ENCODE results near the gene IFNB1. TPM values are rescaled to one million over a fixed set of nuclear protein-coding genes. Genes with fewer than 3 reads are reported as not detected.

Gene IFNB1
- total RNA-seq, 6 donors from 2014 or later = not detected

DNA sequence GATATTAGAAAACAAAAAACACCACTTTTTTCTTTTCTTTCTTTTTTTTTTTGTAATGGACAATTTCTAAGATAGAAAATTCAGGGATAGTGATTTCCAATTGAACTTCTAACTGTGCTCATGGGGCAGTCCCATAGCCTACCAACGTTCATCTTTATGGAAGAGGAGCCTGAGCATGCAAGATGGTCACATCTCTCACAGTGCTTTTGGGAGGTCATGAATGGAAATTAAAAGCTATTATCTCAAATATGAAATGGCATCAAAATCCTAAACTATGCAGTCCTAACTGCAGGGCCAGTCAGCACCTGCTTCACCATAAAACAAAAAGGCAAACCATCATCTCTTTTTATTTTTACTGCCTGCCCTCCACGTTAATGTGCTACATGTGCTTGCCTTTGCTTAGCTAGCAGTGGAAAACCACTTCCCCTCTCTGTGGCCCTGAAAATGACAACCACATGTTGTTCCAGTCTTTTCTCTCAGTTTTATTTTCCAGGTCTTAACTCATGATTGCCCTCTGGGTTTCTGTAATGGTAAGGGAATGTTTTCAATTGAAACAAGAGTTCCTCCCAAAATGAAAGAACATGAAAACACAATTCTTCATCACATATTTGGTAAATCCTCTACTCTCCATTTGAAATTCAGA is 16.7 kb downstream of the IFNB1 start:
- no peak for TF ChIP-seq EP300 (IDR thresholded peaks at IDR 0.05)
- no peak for TF ChIP-seq POLR2AphosphoS5 (IDR thresholded peaks at IDR 0.05)
- TF ChIP-seq, protein P1, sequence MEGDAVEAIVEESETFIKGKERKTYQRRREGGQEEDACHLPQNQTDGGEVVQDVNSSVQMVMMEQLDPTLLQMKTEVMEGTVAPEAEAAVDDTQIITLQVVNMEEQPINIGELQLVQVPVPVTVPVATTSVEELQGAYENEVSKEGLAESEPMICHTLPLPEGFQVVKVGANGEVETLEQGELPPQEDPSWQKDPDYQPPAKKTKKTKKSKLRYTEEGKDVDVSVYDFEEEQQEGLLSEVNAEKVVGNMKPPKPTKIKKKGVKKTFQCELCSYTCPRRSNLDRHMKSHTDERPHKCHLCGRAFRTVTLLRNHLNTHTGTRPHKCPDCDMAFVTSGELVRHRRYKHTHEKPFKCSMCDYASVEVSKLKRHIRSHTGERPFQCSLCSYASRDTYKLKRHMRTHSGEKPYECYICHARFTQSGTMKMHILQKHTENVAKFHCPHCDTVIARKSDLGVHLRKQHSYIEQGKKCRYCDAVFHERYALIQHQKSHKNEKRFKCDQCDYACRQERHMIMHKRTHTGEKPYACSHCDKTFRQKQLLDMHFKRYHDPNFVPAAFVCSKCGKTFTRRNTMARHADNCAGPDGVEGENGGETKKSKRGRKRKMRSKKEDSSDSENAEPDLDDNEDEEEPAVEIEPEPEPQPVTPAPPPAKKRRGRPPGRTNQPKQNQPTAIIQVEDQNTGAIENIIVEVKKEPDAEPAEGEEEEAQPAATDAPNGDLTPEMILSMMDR (IDR thresholded peaks at IDR 0.05) = no peak
- TF ChIP-seq POLR2A (IDR thresholded peaks at IDR 0.05) = no peak
- WGBS, 2 donors = 56 to 57% methylated on average over 2 of the region's 2 CpGs
- no peak overlapping the region for H3K4me3 ChIP-seq
- H3K36me3 ChIP-seq = no peaks in the 10 kb centered on the region
- H3K4me1 ChIP-seq = no peaks in the 10 kb centered on the region
- H3K27me3 ChIP-seq = no peaks in the 10 kb centered on the region
- ATAC-seq (ENCODE audit: low FRiP score in 2 of 2) (no peak), DNase-seq (no peak)
- H3K27ac ChIP-seq = no peak overlapping the region
- no peaks in the 10 kb centered on the region for H3K9me3 ChIP-seq

DNA sequence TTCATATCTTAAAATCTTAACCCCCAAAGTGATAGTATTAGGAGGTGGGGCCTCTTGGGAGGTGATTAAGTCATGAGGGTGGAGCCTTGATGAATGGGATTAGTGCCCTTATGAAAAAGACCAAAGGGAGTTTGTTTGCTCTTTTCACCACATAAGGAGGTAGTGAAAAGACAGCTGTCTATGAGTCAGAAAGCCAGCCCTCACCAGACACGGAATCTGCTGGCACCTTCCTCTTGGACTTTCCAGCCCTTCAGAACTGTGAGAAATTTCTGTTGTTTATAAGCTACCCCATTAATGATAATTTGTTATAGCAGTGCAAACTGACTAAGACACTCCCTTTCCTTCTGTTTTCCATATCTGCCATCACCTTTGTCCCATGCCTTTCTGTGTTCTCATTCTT is 20.8 kb downstream of the IFNB1 start:
- no peaks in the 10 kb centered on the region for H3K9me3 ChIP-seq

DNA sequence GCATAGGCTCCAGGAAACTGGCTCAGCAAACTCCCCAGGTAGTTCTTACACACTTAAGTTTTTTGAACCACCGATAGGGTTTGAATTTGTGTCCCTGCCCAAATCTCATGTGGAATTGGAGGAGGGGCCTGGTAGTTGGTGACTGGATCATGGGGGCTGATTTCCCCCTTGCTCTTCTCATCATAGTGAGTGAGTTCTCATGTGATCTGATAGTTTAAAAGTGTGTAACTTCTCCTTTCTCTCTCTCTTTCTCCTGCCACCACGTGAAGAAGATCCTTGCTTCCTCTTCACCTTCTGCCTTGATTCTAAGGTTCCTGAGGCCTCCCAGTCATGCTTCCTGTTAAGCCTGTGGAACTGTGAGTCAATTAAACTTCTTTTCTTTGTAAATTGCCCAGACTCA is 23.9 kb downstream of the IFNB1 start:
- TF ChIP-seq POLR2A (IDR thresholded peaks at IDR 0.05) (no peak), POLR2AphosphoS5 (IDR thresholded peaks at IDR 0.05) (no peak), EP300 (IDR thresholded peaks at IDR 0.05) (no peak)
- no peaks in the 10 kb centered on the region for H3K27me3 ChIP-seq
- no peaks in the 10 kb centered on the region for H3K36me3 ChIP-seq
- no peaks in the 10 kb centered on the region for H3K4me1 ChIP-seq
- whole genome bisulfite sequencing, 2 donors = 43 to 47% methylated on average over 2 of the region's 2 CpGs
- H3K9me3 ChIP-seq = no peaks in the 10 kb centered on the region
- ATAC-seq (ENCODE audit: low FRiP score in 2 of 2) (no peak), DNase-seq (no peak)
- H3K27ac ChIP-seq = no peak overlapping the region
- H3K4me3 ChIP-seq = no peak overlapping the region

More for the DNA sequence above, 20.8 kb downstream of the IFNB1 start:
- ATAC-seq (ENCODE audit: low FRiP score in 2 of 2) (no peak), DNase-seq (no peak)
- Histone ChIP-seq H3K36me3 (no peaks in the 10 kb centered on the region), H3K27me3 (no peaks in the 10 kb centered on the region), H3K4me1 (no peaks in the 10 kb centered on the region), H3K27ac (no peak overlapping the region), H3K4me3 (no peak overlapping the region)
- TF ChIP-seq POLR2A (IDR thresholded peaks at IDR 0.05) = no peak
- TF ChIP-seq, protein P1 (IDR thresholded peaks at IDR 0.05) = no peak
- no peak for TF ChIP-seq POLR2AphosphoS5 (IDR thresholded peaks at IDR 0.05)
- TF ChIP-seq EP300 (IDR thresholded peaks at IDR 0.05) = no peak
- WGBS, 2 donors = 31 to 37% methylated on average over 1 of the region's 1 CpG

DNA sequence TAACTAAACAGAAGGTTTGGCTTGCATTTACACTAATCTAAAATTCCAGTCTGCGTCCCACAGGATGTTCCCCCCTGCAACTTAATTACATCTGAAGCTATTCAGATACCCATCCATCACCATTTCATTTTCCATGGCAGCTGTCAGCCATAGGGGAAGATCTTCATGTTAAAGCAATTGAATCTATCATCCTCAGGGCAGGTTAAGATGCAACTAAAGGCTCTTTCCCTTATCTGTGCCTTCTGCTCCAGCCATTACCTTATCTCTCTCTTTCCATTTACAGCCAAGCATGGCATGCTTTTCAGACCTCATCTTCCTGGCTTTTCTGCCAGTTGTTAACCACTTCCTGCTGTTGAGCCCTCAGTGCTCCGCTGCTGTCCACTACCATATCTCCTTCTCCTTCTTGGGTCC is 30.5 kb downstream of the IFNB1 start:
- 67 to 74% methylated on average over 2 of the region's 2 CpGs for WGBS, 2 donors
- H3K27ac ChIP-seq = no peak overlapping the region
- ATAC-seq (ENCODE audit: low FRiP score in 2 of 2) = no peak

GRCh38 chr9:21043841-21044240 is 33.9 kb downstream of the IFNB1 start:
- Histone ChIP-seq H3K4me1 (no peaks in the 10 kb centered on the region), H3K36me3 (no peaks in the 10 kb centered on the region), H3K4me3 (no peak overlapping the region), H3K27me3 (no peaks in the 10 kb centered on the region), H3K9me3 (no peaks in the 10 kb centered on the region), H3K27ac (no peak overlapping the region)
- WGBS, 2 donors = 95 to 98% methylated on average over 3 of the region's 3 CpGs
- TF ChIP-seq POLR2A (IDR thresholded peaks at IDR 0.05) = no peak
- no peak for TF ChIP-seq POLR2AphosphoS5 (IDR thresholded peaks at IDR 0.05)
- no peak for TF ChIP-seq EP300 (IDR thresholded peaks at IDR 0.05)
- TF ChIP-seq, protein P1 (IDR thresholded peaks at IDR 0.05) = no peak
- DNase-seq = no peak
- ATAC-seq (ENCODE audit: low FRiP score in 2 of 2) = no peak

More for the DNA sequence above, 30.5 kb downstream of the IFNB1 start:
- TF ChIP-seq, protein P1 (IDR thresholded peaks at IDR 0.05) = no peak
- TF ChIP-seq EP300 (IDR thresholded peaks at IDR 0.05) = no peak
- no peak for TF ChIP-seq POLR2AphosphoS5 (IDR thresholded peaks at IDR 0.05)
- no peak for TF ChIP-seq POLR2A (IDR thresholded peaks at IDR 0.05)
- Histone ChIP-seq H3K36me3 (no peaks in the 10 kb centered on the region), H3K4me1 (no peaks in the 10 kb centered on the region), H3K4me3 (no peak overlapping the region), H3K27me3 (no peaks in the 10 kb centered on the region), H3K9me3 (no peaks in the 10 kb centered on the region)
- DNase-seq = no peak
